Lung (tissue), 12 donors: Measurements from ENCODE around the gene VPS37D. TPM values are rescaled to one million over a fixed set of nuclear protein-coding genes. Genes with fewer than 3 reads are reported as not detected.

Source experiments
- ATAC-seq: fragments of 200-7000 bp; cut with Tn5 transposase; one replicate; pipeline ENCODE4 v1.9.1; 2020; ENCODE audit warnings: moderate number of reproducible peaks; ENCODE audit not compliant: insufficient read depth, low FRiP score
- DNase-seq, 3 donors: peaks; one replicate each; pipeline ENCODE4 v3.0.0-alpha.2; 2013 to 2017
- H3K27ac ChIP-seq, 2 donors: one replicate each; pipeline ENCODE4 v1.5.1; 2013; ENCODE audit warnings: mild to moderate bottlenecking in 2 of 2, moderate library complexity in 2 of 2, control low read depth in 1 of 2, inconsistent platforms in 1 of 2, low read depth in 1 of 2, low read length in 1 of 2
- H3K27me3 ChIP-seq, 3 donors: one replicate each; pipeline ENCODE4 v1.5.1; 2013; ENCODE audit warnings: low read length in 2 of 3; ENCODE audit not compliant: control insufficient read depth in 3 of 3, insufficient read depth in 3 of 3
- H3K36me3 ChIP-seq, 4 donors: one replicate each; pipeline ENCODE4 v1.5.1; 2013; ENCODE audit warnings: low read length in 4 of 4, mild to moderate bottlenecking in 1 of 4, moderate library complexity in 1 of 4; ENCODE audit not compliant: control insufficient read depth in 4 of 4, insufficient read depth in 4 of 4
- H3K4me1 ChIP-seq, 5 donors: one replicate each; pipeline ENCODE4 v1.5.1; 2013; ENCODE audit warnings: low read length in 5 of 5, mild to moderate bottlenecking in 2 of 5, moderate library complexity in 1 of 5; ENCODE audit not compliant: control insufficient read depth in 5 of 5, insufficient read depth in 5 of 5
- H3K4me3 ChIP-seq: one replicate; pipeline ENCODE4 v1.5.1; 2013; ENCODE audit warnings: mild to moderate bottlenecking, control low read depth, moderate library complexity
- H3K9ac ChIP-seq, 2 donors: one replicate each; pipeline ENCODE4 v1.5.1; 2013; ENCODE audit warnings: low read length in 2 of 2, control low read depth in 1 of 2; ENCODE audit not compliant: insufficient read depth in 1 of 2
- H3K9me3 ChIP-seq, 4 donors: one replicate each; pipeline ENCODE4 v1.5.1; 2013; ENCODE audit warnings: low read length in 3 of 4, mild to moderate bottlenecking in 1 of 4, moderate library complexity in 1 of 4; ENCODE audit not compliant: control insufficient read depth in 4 of 4, insufficient read depth in 3 of 4
- CTCF ChIP-seq: IDR thresholded peaks from 2 replicates; pipeline ENCODE4 v1.5.1; 2012; ENCODE audit warnings: mild to moderate bottlenecking; ENCODE audit errors: control extremely low read depth, extremely low read depth
- WGBS, 2 donors: extraction: QIAGEN DNeasy Blood & Tissue Kit; methylation state at CpG; one replicate each; pipeline ENCODE4 v1.1.7; 2013; 5-methylcytosine and 5-hydroxymethylcytosine counted together
- polyA plus RNA-seq, 2 donors: library from polyadenylated mRNA; stranded (reverse); fragments of 200-250 nt; gene quantifications; one replicate each; pipeline ENCODE4 v1.2.1, GENCODE V29; 2013
- total RNA-seq, 2 donors: library from RNA; depleted of rRNA in 1 of 2; stranded (reverse); fragments of >200 nt in 1 of 2; gene quantifications; one replicate each; pipeline ENCODE4 v1.2.1, GENCODE V29; 2014 to 2021
- donor health status: control.
- donor health status: control.
- donor health status: Bipolar disorder and iron deficiency.
- donor health status: healthy.
- donor health status: DM: yes; HTN: yes; CAD: no.

Gene VPS37D
- total and polyA plus RNA-seq, 4 donors = 0.66 to 5.5 (median 1.3) TPM

- Histone ChIP-seq H3K9ac (no peak overlapping the region), H3K4me1 (peaks cover 7 to 22% (median 17%) of the 10 kb centered on the region in 5 donors)
- TF ChIP-seq CTCF = no peak
Observed at GRCh38 chr7:73679709-73680108, 12.1 kb downstream of the VPS37D start.

GRCh38 chr7:73680501-73680900 lies 12.9 kb downstream of the VPS37D start:
- H3K36me3 ChIP-seq = peaks cover 0 to 11% (median 6%) of the 10 kb centered on the region in 4 donors
- no peaks in the 10 kb centered on the region for H3K9me3 ChIP-seq
- TF ChIP-seq CTCF = no peak
- no peaks in the 10 kb centered on the region for H3K27me3 ChIP-seq
- WGBS, 2 donors = 74 to 91% methylated on average over 7 of the region's 7 CpGs
- H3K4me3 ChIP-seq = no peak overlapping the region
- DNase-seq = no peak
- H3K27ac ChIP-seq = no peak overlapping the region
- no peak overlapping the region for H3K9ac ChIP-seq
- no peak for ATAC-seq
- H3K4me1 ChIP-seq = peaks cover 7 to 22% (median 17%) of the 10 kb centered on the region in 5 donors

More at GRCh38 chr7:73679709-73680108, 12.1 kb downstream of the VPS37D start:
- Histone ChIP-seq H3K9me3 (no peaks in the 10 kb centered on the region), H3K36me3 (peaks cover 0 to 11% (median 6%) of the 10 kb centered on the region in 4 donors), H3K4me3 (no peak overlapping the region), H3K27me3 (no peaks in the 10 kb centered on the region), H3K27ac (peak overlapping the region in 1 of 2 donors; percentile 26)
- DNase-seq (no peak), ATAC-seq (no peak)
- 85 to 98% methylated on average over 2 of the region's 2 CpGs for WGBS, 2 donors

- no peak for TF ChIP-seq CTCF
- Histone ChIP-seq H3K4me3 (no peak overlapping the region), H3K27ac (peak overlapping the region in 1 of 2 donors; percentile 42), H3K4me1 (peaks cover 7 to 22% (median 17%) of the 10 kb centered on the region in 5 donors), H3K9me3 (no peaks in the 10 kb centered on the region), H3K9ac (no peak overlapping the region), H3K36me3 (peaks cover 0 to 11% (median 6%) of the 10 kb centered on the region in 4 donors), H3K27me3 (no peaks in the 10 kb centered on the region)
- 66 to 88% methylated on average over 8 of the region's 8 CpGs for WGBS, 2 donors
- DNase-seq (no peak), ATAC-seq (no peak)
Observed at GRCh38 chr7:73681031-73681430, 13.4 kb downstream of the VPS37D start.

- Histone ChIP-seq H3K36me3 (peaks cover 4 to 18% (median 12%) of the 10 kb centered on the region in 4 donors), H3K9me3 (no peaks in the 10 kb centered on the region), H3K4me3 (peak overlapping the region; percentile 99), H3K27me3 (no peaks in the 10 kb centered on the region), H3K27ac (peak overlapping the region; percentile 37 to 96), H3K9ac (peak overlapping the region; percentile 67 to 69), H3K4me1 (peaks cover 7 to 22% (median 17%) of the 10 kb centered on the region in 5 donors)
- ATAC-seq (no peak), DNase-seq (no peak)
- 1% methylated on average over 31 to 33 of the region's 33 CpGs for whole genome bisulfite sequencing, 2 donors
- TF ChIP-seq CTCF = no peak
Observed at GRCh38 chr7:73682745-73683055, 15.1 kb downstream of the VPS37D start.
